Measurements from ENCODE around the gene ZNF611. TPM values are rescaled to one million over a fixed set of nuclear protein-coding genes. Genes with fewer than 3 reads are reported as not detected.
"Not testable (repeated sequence)": the region's sequence is repeated elsewhere in the genome, so short reads cannot be mapped to it uniquely, and the experiment has no call there.

Gene ZNF611
- 6.1 TPM for total RNA-seq

GRCh38 chr19:52734893-52735661 lies at the start of gene ZNF611:
TSS of gene ZNF611 (minus strand) at chr19:52735044. CDS start at chr19:52715894, 19,150 bp downstream.
- H3K4me3 ChIP-seq = peak within 1 kb of the TSS; percentile 59 to 82
- no peaks in the 10 kb centered on the region for H3K27me3 ChIP-seq
- peaks cover 23% of the 10 kb centered on the region for H3K4me1 ChIP-seq
- H3K36me3 ChIP-seq = no peaks in the 10 kb centered on the region
- DNase-seq (ENCODE audit: extremely low spot score in 2 of 2) = peak; percentile 97
- intact Hi-C loops (cut with DNase I) = no loop called here
- TF ChIP-seq POLR2AphosphoS5 (IDR thresholded peaks at IDR 0.05; ENCODE audit: insufficient read depth in 1 of 2, low read depth in 1 of 2) = peak; percentile 93 to 96
- TF ChIP-seq CTCF (IDR thresholded peaks at IDR 0.05) = peak in 2 of 3 experiments; percentile 36 to 88
- peak in 1 of 2 donors; percentile 61 for TF ChIP-seq POLR2A (IDR thresholded peaks at IDR 0.05)
- peak within 1 kb of the TSS; percentile 82 for H3K27ac ChIP-seq
- no peaks in the 10 kb centered on the region for H3K9me3 ChIP-seq

GRCh38 chr19:52782864-52783263 lies 48.0 kb upstream of the ZNF611 start:
- H3K4me3 ChIP-seq; intact Hi-C loops (cut with DNase I); H3K36me3 ChIP-seq: not testable (repeated sequence)

GRCh38 chr19:52778811-52779210 lies 44.0 kb upstream of the ZNF611 start:
- Histone ChIP-seq H3K9me3 (no peaks in the 10 kb centered on the region), H3K4me1 (no peaks in the 10 kb centered on the region), H3K4me3 (no peak overlapping the region), H3K27me3 (no peaks in the 10 kb centered on the region), H3K36me3 (peaks cover 0 to 28% of the 10 kb centered on the region in 2 donors), H3K27ac (no peak overlapping the region)
- intact Hi-C loops (cut with DNase I) = no loop called here
- TF ChIP-seq POLR2A (IDR thresholded peaks at IDR 0.05) (no peak), POLR2AphosphoS5 (IDR thresholded peaks at IDR 0.05; ENCODE audit: insufficient read depth in 1 of 2, low read depth in 1 of 2) (no peak), CTCF (IDR thresholded peaks at IDR 0.05) (no peak)
- no peak for DNase-seq (ENCODE audit: extremely low spot score in 2 of 2)

More at GRCh38 chr19:52782864-52783263, 48.0 kb upstream of the ZNF611 start:
- DNase-seq (ENCODE audit: extremely low spot score in 2 of 2); H3K9me3 ChIP-seq; H3K27ac ChIP-seq; H3K27me3 ChIP-seq: not testable (repeated sequence)
- peaks cover 23% of the 10 kb centered on the region for H3K4me1 ChIP-seq

- intact Hi-C loops (cut with DNase I); H3K9me3 ChIP-seq; DNase-seq (ENCODE audit: extremely low spot score in 2 of 2); H3K27me3 ChIP-seq; H3K27ac ChIP-seq; H3K4me3 ChIP-seq; H3K36me3 ChIP-seq; H3K4me1 ChIP-seq: not testable (repeated sequence)
Measured at GRCh38 chr19:52756447-52756846, 21.6 kb upstream of the ZNF611 start.

- H3K9me3 ChIP-seq = no peaks in the 10 kb centered on the region
- H3K27ac ChIP-seq = no peak overlapping the region
- no peaks in the 10 kb centered on the region for H3K4me1 ChIP-seq
- TF ChIP-seq POLR2A (IDR thresholded peaks at IDR 0.05) (no peak), CTCF (IDR thresholded peaks at IDR 0.05) (no peak), POLR2AphosphoS5 (IDR thresholded peaks at IDR 0.05; ENCODE audit: insufficient read depth in 1 of 2, low read depth in 1 of 2) (no peak)
- intact Hi-C loops (cut with DNase I) = loop anchor here (2.0 kb wide), 1 partner anchor 21 kb away; no protein-coding TSS in a partner anchor
- H3K4me3 ChIP-seq = no peak overlapping the region
- no peaks in the 10 kb centered on the region for H3K27me3 ChIP-seq
- no peaks in the 10 kb centered on the region for H3K36me3 ChIP-seq
- DNase-seq (ENCODE audit: extremely low spot score in 2 of 2) = no peak
Measured at GRCh38 chr19:52749780-52750179, 14.9 kb upstream of the ZNF611 start.

GRCh38 chr19:52748336-52748950 lies 13.6 kb upstream of the ZNF611 start:
- no peak for DNase-seq (ENCODE audit: extremely low spot score in 2 of 2)
- Histone ChIP-seq H3K9me3 (no peaks in the 10 kb centered on the region), H3K4me3 (no peak overlapping the region), H3K27me3 (no peaks in the 10 kb centered on the region), H3K27ac (no peak overlapping the region), H3K4me1 (no peaks in the 10 kb centered on the region), H3K36me3 (no peaks in the 10 kb centered on the region)
- intact Hi-C loops (cut with DNase I) = no loop called here
- TF ChIP-seq CTCF (IDR thresholded peaks at IDR 0.05) (peak; percentile 25 to 41 (median 38)), POLR2A (IDR thresholded peaks at IDR 0.05) (no peak)

- intact Hi-C loops (cut with DNase I); H3K36me3 ChIP-seq; H3K27me3 ChIP-seq; H3K27ac ChIP-seq; H3K9me3 ChIP-seq; H3K4me3 ChIP-seq; H3K4me1 ChIP-seq; DNase-seq (ENCODE audit: extremely low spot score in 2 of 2): not testable (repeated sequence)
Measured at GRCh38 chr19:52745919-52746318, 11.1 kb upstream of the ZNF611 start.
